GM23338 (cell line): ENCODE results near the gene UBE2E2. TPM values are rescaled to one million over a fixed set of nuclear protein-coding genes. Genes with fewer than 3 reads are reported as not detected.

Experiments
- ATAC-seq: fragments of 200-7000 bp; cut with Tn5 transposase; 3 replicates; pipeline ENCODE4 v1.9.1; 2020
- DNase-seq: peaks from one replicate; pipeline ENCODE4 v3.0.0-alpha.2; 2015; ENCODE audit warnings: low spot score
- H2AFZ ChIP-seq: fragments of 200-600 bp; sonication (generic); 2 replicates; pipeline ENCODE4 v1.8.0; 2016; ENCODE audit warnings: antibody characterized with exemption, mild to moderate bottlenecking, moderate library complexity
- H3F3A ChIP-seq: fragments of 200-600 bp; sonication (generic); replicated peaks from 2 replicates; pipeline ENCODE4 v1.8.0; 2017; ENCODE audit warnings: antibody characterized with exemption, mixed run types, low read depth
- H3K27ac ChIP-seq: fragments of 200-600 bp; sonication (generic); 2 replicates; pipeline ENCODE4 v1.6.1; 2016; ENCODE audit warnings: low read depth
- H3K27me3 ChIP-seq: fragments of 200-600 bp; sonication (generic); 2 replicates; pipeline ENCODE4 v1.8.0; 2016; ENCODE audit warnings: mild to moderate bottlenecking, mixed run types, moderate library complexity; ENCODE audit not compliant: insufficient read depth
- H3K36me3 ChIP-seq: fragments of 200-600 bp; sonication (generic); 2 replicates; pipeline ENCODE4 v1.8.0; 2016; ENCODE audit warnings: mild to moderate bottlenecking; ENCODE audit not compliant: insufficient read depth
- H3K4me1 ChIP-seq: fragments of 200-600 bp; sonication (generic); 2 replicates; pipeline ENCODE4 v1.8.0; 2016; ENCODE audit warnings: mild to moderate bottlenecking, moderate library complexity; ENCODE audit not compliant: insufficient read depth
- H3K4me2 ChIP-seq: fragments of 200-600 bp; sonication (generic); 2 replicates; pipeline ENCODE4 v1.7.1; 2017; ENCODE audit warnings: mixed run types
- H3K4me3 ChIP-seq: fragments of 200-600 bp; sonication (generic); 2 replicates; pipeline ENCODE4 v1.6.1; 2016; ENCODE audit warnings: mixed run types
- H3K79me2 ChIP-seq: fragments of 200-600 bp; sonication (generic); replicated peaks from 2 replicates; pipeline ENCODE4 v1.8.0; 2017; ENCODE audit warnings: mild to moderate bottlenecking; ENCODE audit not compliant: insufficient read depth
- H3K9me2 ChIP-seq: fragments of 200-600 bp; sonication (generic); 2 replicates; pipeline ENCODE4 v1.8.0; 2017; ENCODE audit not compliant: insufficient read depth
- H4K20me1 ChIP-seq: fragments of 200-600 bp; sonication (generic); replicated peaks from 2 replicates; pipeline ENCODE4 v1.8.0; 2017; ENCODE audit warnings: mild to moderate bottlenecking; ENCODE audit not compliant: insufficient read depth
- H3K27ac Mint-ChIP-seq: 2 replicates; pipeline ENCODE4 v1.8.0; 2020; ENCODE audit warnings: inconsistent platforms, mild to moderate bottlenecking, moderate library complexity, mixed read lengths
- H3K27me3 Mint-ChIP-seq: 3 replicates; pipeline ENCODE4 v1.8.0; 2022; ENCODE audit warnings: low read depth, mild to moderate bottlenecking, moderate library complexity, mixed read lengths, inconsistent platforms; ENCODE audit not compliant: insufficient read depth, poor library complexity
- H3K36me3 Mint-ChIP-seq: 3 replicates; pipeline ENCODE4 v1.8.0; 2021; ENCODE audit warnings: low read depth, mild to moderate bottlenecking, inconsistent platforms, moderate library complexity, mixed read lengths
- H3K4me1 Mint-ChIP-seq: 3 replicates; pipeline ENCODE4 v1.8.0; 2020; ENCODE audit warnings: mild to moderate bottlenecking, inconsistent platforms, mixed read lengths
- H3K4me3 Mint-ChIP-seq: 3 replicates; pipeline ENCODE4 v1.8.0; 2021; ENCODE audit warnings: moderate library complexity, mild to moderate bottlenecking, inconsistent platforms, mixed read lengths
- H3K9me3 Mint-ChIP-seq: 3 replicates; pipeline ENCODE4 v1.8.0; 2020; ENCODE audit warnings: moderate library complexity, mild to moderate bottlenecking, inconsistent platforms, mixed read lengths
- CREB1 ChIP-seq: fragments of 250-450 bp; sonication (Bioruptor Pico); IDR thresholded peaks from 2 replicates; pipeline ENCODE4 v1.5.0; 2020; ENCODE audit warnings: low read depth, mild to moderate bottlenecking, moderate library complexity
- EZH2phosphoT487 ChIP-seq: fragments of 200-600 bp; sonication (generic); IDR thresholded peaks from one replicate; pipeline ENCODE4 v1.8.1; 2018; ENCODE audit warnings: antibody characterized with exemption; ENCODE audit not compliant: unreplicated experiment
- NANOG ChIP-seq: IDR thresholded peaks from 2 replicates; pipeline ENCODE4 v1.6.1; 2016; ENCODE audit warnings: antibody characterized with exemption, borderline replicate concordance
- STAT1 ChIP-seq: IDR thresholded peaks from one replicate; pipeline ENCODE4 v1.6.1; 2016; ENCODE audit warnings: antibody characterized with exemption; ENCODE audit not compliant: unreplicated experiment
- ZNF114 ChIP-seq: fragments of 250-450 bp; sonication (Bioruptor Pico); IDR thresholded peaks from 2 replicates; pipeline ENCODE4 v1.5.0; 2020; ENCODE audit warnings: mild to moderate bottlenecking, moderate library complexity
- ZNF462 ChIP-seq: fragments of 250-450 bp; sonication (Bioruptor Pico); IDR thresholded peaks from 2 replicates; pipeline ENCODE4 v1.5.0; 2020; ENCODE audit warnings: mild to moderate bottlenecking, moderate library complexity
- polyA plus RNA-seq: library from polyadenylated mRNA; unstranded; fragments of >200 nt; fragmentation: Nextera tagmentation; extraction: Ambion mirVana; gene quantifications from 2 replicates; pipeline ENCODE4 v1.2.1, GENCODE V29; 2016
- total RNA-seq: library from RNA; depleted of rRNA; stranded (reverse); fragments of >200 nt; shearing (Covaris generic); gene quantifications from 2 replicates; pipeline ENCODE4 v1.2.3, GENCODE V29; 2014
- TF ChIP-seq, protein P1 (sequence below): IDR thresholded peaks from 2 replicates; pipeline ENCODE4 v1.6.1; 2016; ENCODE audit warnings: antibody characterized with exemption
- TF ChIP-seq, protein P2 (sequence below): IDR thresholded peaks from one replicate; pipeline ENCODE4 v1.6.1; 2018; ENCODE audit warnings: antibody characterized with exemption; ENCODE audit not compliant: unreplicated experiment

UBE2E2 gene
- total and polyA plus RNA-seq, 2 experiments from 2014 or later = 86.9 to 169 TPM

DNA sequence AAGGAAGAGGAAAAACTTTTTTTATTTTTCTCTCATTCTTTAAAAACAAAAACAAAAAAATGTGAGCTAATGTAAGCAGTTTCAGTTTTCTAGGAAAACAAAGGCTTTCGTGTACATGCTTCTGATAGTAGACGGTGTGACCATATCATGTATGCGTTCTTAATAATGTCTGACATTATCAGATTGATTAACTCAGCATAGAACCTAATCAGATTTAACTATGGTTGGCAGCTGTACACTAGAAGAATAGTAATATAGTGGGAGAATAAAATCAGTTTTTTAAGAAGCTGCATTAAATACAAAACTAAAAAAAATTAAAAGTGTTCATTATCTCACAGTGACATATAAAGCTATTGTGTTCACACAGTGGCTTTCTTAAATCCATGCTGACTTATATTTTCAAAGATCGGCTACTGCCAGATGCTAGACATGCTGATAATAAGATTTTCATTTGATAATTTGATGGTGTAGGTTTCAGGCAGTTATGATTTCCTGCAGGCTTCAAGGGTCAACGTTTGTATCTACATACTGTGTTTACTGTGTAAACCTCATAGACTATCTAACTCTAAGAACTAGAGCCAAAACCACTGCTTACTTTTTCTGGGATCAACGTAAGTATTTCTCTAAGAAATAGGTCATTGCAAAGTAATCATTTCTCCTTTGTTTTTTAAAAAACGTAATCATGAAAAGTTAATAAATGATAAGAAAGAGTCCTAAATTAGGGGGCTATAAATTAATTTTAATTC lies 74.0 kb downstream of the UBE2E2 start (continued):
- TF ChIP-seq, protein P1, sequence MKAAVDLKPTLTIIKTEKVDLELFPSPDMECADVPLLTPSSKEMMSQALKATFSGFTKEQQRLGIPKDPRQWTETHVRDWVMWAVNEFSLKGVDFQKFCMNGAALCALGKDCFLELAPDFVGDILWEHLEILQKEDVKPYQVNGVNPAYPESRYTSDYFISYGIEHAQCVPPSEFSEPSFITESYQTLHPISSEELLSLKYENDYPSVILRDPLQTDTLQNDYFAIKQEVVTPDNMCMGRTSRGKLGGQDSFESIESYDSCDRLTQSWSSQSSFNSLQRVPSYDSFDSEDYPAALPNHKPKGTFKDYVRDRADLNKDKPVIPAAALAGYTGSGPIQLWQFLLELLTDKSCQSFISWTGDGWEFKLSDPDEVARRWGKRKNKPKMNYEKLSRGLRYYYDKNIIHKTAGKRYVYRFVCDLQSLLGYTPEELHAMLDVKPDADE = no peak
- TF ChIP-seq, protein P2, sequence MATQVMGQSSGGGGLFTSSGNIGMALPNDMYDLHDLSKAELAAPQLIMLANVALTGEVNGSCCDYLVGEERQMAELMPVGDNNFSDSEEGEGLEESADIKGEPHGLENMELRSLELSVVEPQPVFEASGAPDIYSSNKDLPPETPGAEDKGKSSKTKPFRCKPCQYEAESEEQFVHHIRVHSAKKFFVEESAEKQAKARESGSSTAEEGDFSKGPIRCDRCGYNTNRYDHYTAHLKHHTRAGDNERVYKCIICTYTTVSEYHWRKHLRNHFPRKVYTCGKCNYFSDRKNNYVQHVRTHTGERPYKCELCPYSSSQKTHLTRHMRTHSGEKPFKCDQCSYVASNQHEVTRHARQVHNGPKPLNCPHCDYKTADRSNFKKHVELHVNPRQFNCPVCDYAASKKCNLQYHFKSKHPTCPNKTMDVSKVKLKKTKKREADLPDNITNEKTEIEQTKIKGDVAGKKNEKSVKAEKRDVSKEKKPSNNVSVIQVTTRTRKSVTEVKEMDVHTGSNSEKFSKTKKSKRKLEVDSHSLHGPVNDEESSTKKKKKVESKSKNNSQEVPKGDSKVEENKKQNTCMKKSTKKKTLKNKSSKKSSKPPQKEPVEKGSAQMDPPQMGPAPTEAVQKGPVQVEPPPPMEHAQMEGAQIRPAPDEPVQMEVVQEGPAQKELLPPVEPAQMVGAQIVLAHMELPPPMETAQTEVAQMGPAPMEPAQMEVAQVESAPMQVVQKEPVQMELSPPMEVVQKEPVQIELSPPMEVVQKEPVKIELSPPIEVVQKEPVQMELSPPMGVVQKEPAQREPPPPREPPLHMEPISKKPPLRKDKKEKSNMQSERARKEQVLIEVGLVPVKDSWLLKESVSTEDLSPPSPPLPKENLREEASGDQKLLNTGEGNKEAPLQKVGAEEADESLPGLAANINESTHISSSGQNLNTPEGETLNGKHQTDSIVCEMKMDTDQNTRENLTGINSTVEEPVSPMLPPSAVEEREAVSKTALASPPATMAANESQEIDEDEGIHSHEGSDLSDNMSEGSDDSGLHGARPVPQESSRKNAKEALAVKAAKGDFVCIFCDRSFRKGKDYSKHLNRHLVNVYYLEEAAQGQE = no peak
- TF ChIP-seq ZNF114 (CRISPR knock-in tag) (no peak), NANOG (no peak), CREB1 (CRISPR knock-in tag) (no peak)

GRCh38 chr3:23277688-23278087 lies 74.6 kb downstream of the UBE2E2 start:
- H2AFZ ChIP-seq = no peak overlapping the region
- H3K4me1 Mint-ChIP-seq = peaks cover 22% of the 10 kb centered on the region
- H3K36me3 Mint-ChIP-seq = peaks cover 10% of the 10 kb centered on the region
- no peaks in the 10 kb centered on the region for H3F3A ChIP-seq
- no peak overlapping the region for H3K27ac Mint-ChIP-seq
- H3K4me3 Mint-ChIP-seq = no peak overlapping the region
- H3K27me3 Mint-ChIP-seq = peaks cover 4% of the 10 kb centered on the region
- no peak for DNase-seq
- H4K20me1 ChIP-seq = peaks cover 3% of the 10 kb centered on the region
- H3K4me3 ChIP-seq = no peak overlapping the region
- no peaks in the 10 kb centered on the region for H3K36me3 ChIP-seq
- no peaks in the 10 kb centered on the region for H3K27me3 ChIP-seq
- no peak for ATAC-seq
- peaks cover 40% of the 10 kb centered on the region for H3K79me2 ChIP-seq
- no peaks in the 10 kb centered on the region for H3K9me2 ChIP-seq
- no peak overlapping the region for H3K27ac ChIP-seq
- no peaks in the 10 kb centered on the region for H3K4me1 ChIP-seq
- no peak overlapping the region for H3K4me2 ChIP-seq
- peaks cover 11% of the 10 kb centered on the region for H3K9me3 Mint-ChIP-seq
- TF ChIP-seq CREB1 (CRISPR knock-in tag) (no peak), ZNF462 (CRISPR knock-in tag) (no peak), EZH2phosphoT487 (no peak), STAT1 (no peak)
- TF ChIP-seq, protein P2 = no peak
